NCI-H2029 treated with DMSO at 0.1 percent for 48 hours (cell line): Measurements from ENCODE around the gene OR4D2.
"Not testable (repeated sequence)": the region's sequence is repeated elsewhere in the genome, so short reads cannot be mapped to it uniquely, and the experiment has no call there.

Source experiments
- DNase-seq: peaks from one replicate; lab custom pipeline; 2025; lab: John Stamatoyannopoulos, UW

The OR4D2 gene

GRCh38 chr17:58166682-58167081 lies at the start of gene OR4D2:
OR4D2 (plus strand) TSS chr17:58166982; CDS start chr17:58169656, 2,674 bp downstream.
- DNase-seq, result no peak

- no peak for DNase-seq
Observed at GRCh38 chr17:58117382-58117781, 49.4 kb upstream of the OR4D2 start.

- no peak for DNase-seq
Observed at GRCh38 chr17:58119491-58119890, 47.3 kb upstream of the OR4D2 start.

GRCh38 chr17:58120195-58120822 lies 46.5 kb upstream of the OR4D2 start:
- no peak for DNase-seq

- no peak for DNase-seq
Observed at GRCh38 chr17:58121925-58122324, 44.9 kb upstream of the OR4D2 start.

- DNase-seq, result no peak
Observed at GRCh38 chr17:58127846-58128245, 38.9 kb upstream of the OR4D2 start.

GRCh38 chr17:58132697-58133096 lies 34.1 kb upstream of the OR4D2 start:
- DNase-seq, result not testable (repeated sequence)

- no peak for DNase-seq
Observed at GRCh38 chr17:58136669-58137279, 30.0 kb upstream of the OR4D2 start.

GRCh38 chr17:58141505-58141904 lies 25.3 kb upstream of the OR4D2 start:
- DNase-seq, result no peak

GRCh38 chr17:58143335-58143734 lies 23.4 kb upstream of the OR4D2 start:
- DNase-seq, result not testable (repeated sequence)

- no peak for DNase-seq
Observed at GRCh38 chr17:58144801-58145200, 22.0 kb upstream of the OR4D2 start.

- no peak for DNase-seq
Observed at GRCh38 chr17:58147930-58148434, 18.8 kb upstream of the OR4D2 start, which contains the start of gene OR4D1. OR4D1 (plus strand) TSS chr17:58148384; CDS start chr17:58155154, 6,770 bp downstream.

- no peak for DNase-seq
Observed at GRCh38 chr17:58148609-58149008, 18.2 kb upstream of the OR4D2 start.

- no peak for DNase-seq
Observed at GRCh38 chr17:58150394-58150793, 16.4 kb upstream of the OR4D2 start.

GRCh38 chr17:58153046-58153445 lies 13.7 kb upstream of the OR4D2 start:
- no peak for DNase-seq

- DNase-seq, result no peak
Observed at GRCh38 chr17:58153671-58154070, 13.1 kb upstream of the OR4D2 start.

GRCh38 chr17:58156839-58157803 lies 9.7 kb upstream of the OR4D2 start:
- DNase-seq, result no peak

- DNase-seq, result no peak
Observed at GRCh38 chr17:58158181-58158580, 8.6 kb upstream of the OR4D2 start.

GRCh38 chr17:58161566-58161965 lies 5.2 kb upstream of the OR4D2 start:
- DNase-seq, result no peak

- no peak for DNase-seq
Observed at GRCh38 chr17:58165981-58166380, 801 bp upstream of the OR4D2 start.

- no peak for DNase-seq
Observed at GRCh38 chr17:58170622-58171021, 3.8 kb downstream of the OR4D2 start.

GRCh38 chr17:58172369-58173071 lies 5.7 kb downstream of the OR4D2 start:
- no peak for DNase-seq
